Left colon (tissue), 2 donors: ENCODE results near the gene HSFX1. TPM values are rescaled to one million over a fixed set of nuclear protein-coding genes. Genes with fewer than 3 reads are reported as not detected.
"Not testable (repeated sequence)": the region's sequence is repeated elsewhere in the genome, so short reads cannot be mapped to it uniquely, and the experiment has no call there.

Experiments
- ATAC-seq: fragments of 200-7000 bp; cut with Tn5 transposase; one replicate; pipeline ENCODE4 v1.9.1; 2020; ENCODE audit warnings: mild to moderate bottlenecking, moderate library complexity
- DNase-seq, 2 donors: peaks; one replicate each; pipeline ENCODE4 v3.0.0-alpha.2; 2020
- intact Hi-C, 2 donors: fragments of 100-400 bp; cut with DNase I in 1 of 2; cut with micrococcal nuclease in 1 of 2; formaldehyde crosslinking; loops; one replicate each; pipeline versions ENCODE4 v1.11.2 to v1.14.0; 2022; cut with DNase I, micrococcal nuclease
- long read RNA-seq: library from polyadenylated mRNA; unstranded; transcript quantifications from one replicate; pipeline ENCODE4 v2.0.0, GENCODE V29; 2021
- total RNA-seq, 2 donors: library from RNA; stranded (reverse); fragmentation: NEBNext Ultra II Directional; extraction: Animal tissue kit (Norgen Biotek cat#: 25700); gene quantifications; one replicate each; pipeline ENCODE4 v1.2.1, GENCODE V29; 2021
- donor health status: DM: no; HTN: no; CAD: no.
- donor health status: DM: yes; HTN: yes; CAD: no.

The HSFX1 gene
- 1 to 10 TPM; 1.0 to 1.5 TPM for total RNA-seq
- long read RNA-seq, partial matches to known transcripts = 0 of 1 reads
- long read RNA-seq, other reads (novel, unspliced or antisense) = 1 of 1 reads

- intact Hi-C loops, DNase-seq, ATAC-seq: not testable (repeated sequence)
These were observed at the start of gene HSFX1 for GRCh38 chrX:149773768-149774167. HSFX1 (plus strand) TSS chrX:149774068; CDS start chrX:149774682, 614 bp downstream.

GRCh38 chrX:149727308-149727707, 46.6 kb upstream of the HSFX1 start:
- intact Hi-C loops, ATAC-seq, DNase-seq: not testable (repeated sequence)

GRCh38 chrX:149742269-149742668, 31.6 kb upstream of the HSFX1 start:
- intact Hi-C loops = not testable (repeated sequence)
- ATAC-seq = peak; percentile 44

GRCh38 chrX:149746390-149747007, 27.4 kb upstream of the HSFX1 start:
- intact Hi-C loops, DNase-seq: not testable (repeated sequence)
- peak; percentile 94 for ATAC-seq

More at GRCh38 chrX:149742269-149742668, 31.6 kb upstream of the HSFX1 start:
- not testable (repeated sequence) for DNase-seq

GRCh38 chrX:149757206-149758067, 16.4 kb upstream of the HSFX1 start:
- intact Hi-C loops = no loop called here
- no peak for DNase-seq
- no peak for ATAC-seq

GRCh38 chrX:149758068-149758714, 15.7 kb upstream of the HSFX1 start:
- DNase-seq = no peak
- ATAC-seq = no peak
- intact Hi-C loops = no loop called here

- DNase-seq, ATAC-seq, intact Hi-C loops: not testable (repeated sequence)
These were observed 15.2 kb upstream of the HSFX1 start for GRCh38 chrX:149758715-149759078.

- intact Hi-C loops = no loop called here
- DNase-seq (no peak), ATAC-seq (no peak)
These were observed 14.0 kb upstream of the HSFX1 start for GRCh38 chrX:149759824-149760223.

- no peak for DNase-seq
- intact Hi-C loops = no loop called here
- no peak for ATAC-seq
These were observed 12.9 kb upstream of the HSFX1 start for GRCh38 chrX:149760965-149761364.

GRCh38 chrX:149761858-149762674, 11.8 kb upstream of the HSFX1 start:
- ATAC-seq, intact Hi-C loops, DNase-seq: not testable (repeated sequence)

GRCh38 chrX:149762696-149763614, 10.9 kb upstream of the HSFX1 start:
- DNase-seq (no peak), ATAC-seq (no peak)
- intact Hi-C loops = no loop called here

GRCh38 chrX:149770344-149770743, 3.5 kb upstream of the HSFX1 start:
- ATAC-seq, intact Hi-C loops, DNase-seq: not testable (repeated sequence)

GRCh38 chrX:149773026-149773425, 842 bp upstream of the HSFX1 start:
- intact Hi-C loops, DNase-seq, ATAC-seq: not testable (repeated sequence)

GRCh38 chrX:149777999-149778398, 4.1 kb downstream of the HSFX1 start:
- DNase-seq, intact Hi-C loops, ATAC-seq: not testable (repeated sequence)

- intact Hi-C loops, ATAC-seq, DNase-seq: not testable (repeated sequence)
These were observed 7.9 kb downstream of the HSFX1 start, which contains the start of gene MAGEA9 for GRCh38 chrX:149781727-149782126. MAGEA9 (plus strand) TSS chrX:149781930; CDS start chrX:149786211, 4,281 bp downstream.

GRCh38 chrX:149795531-149795930, 21.7 kb downstream of the HSFX1 start:
- DNase-seq, intact Hi-C loops: not testable (repeated sequence)
- ATAC-seq = peak; percentile 43

GRCh38 chrX:149799095-149799714, 25.3 kb downstream of the HSFX1 start:
- DNase-seq (no peak), ATAC-seq (no peak)
- intact Hi-C loops = no loop called here
